ENCODE data around the gene ADGRL1. TPM values are rescaled to one million over a fixed set of nuclear protein-coding genes. Genes with fewer than 3 reads are reported as not detected.

Gene ADGRL1
- total RNA-seq, 1 experiment from 2014 or later: 117 TPM

DNA sequence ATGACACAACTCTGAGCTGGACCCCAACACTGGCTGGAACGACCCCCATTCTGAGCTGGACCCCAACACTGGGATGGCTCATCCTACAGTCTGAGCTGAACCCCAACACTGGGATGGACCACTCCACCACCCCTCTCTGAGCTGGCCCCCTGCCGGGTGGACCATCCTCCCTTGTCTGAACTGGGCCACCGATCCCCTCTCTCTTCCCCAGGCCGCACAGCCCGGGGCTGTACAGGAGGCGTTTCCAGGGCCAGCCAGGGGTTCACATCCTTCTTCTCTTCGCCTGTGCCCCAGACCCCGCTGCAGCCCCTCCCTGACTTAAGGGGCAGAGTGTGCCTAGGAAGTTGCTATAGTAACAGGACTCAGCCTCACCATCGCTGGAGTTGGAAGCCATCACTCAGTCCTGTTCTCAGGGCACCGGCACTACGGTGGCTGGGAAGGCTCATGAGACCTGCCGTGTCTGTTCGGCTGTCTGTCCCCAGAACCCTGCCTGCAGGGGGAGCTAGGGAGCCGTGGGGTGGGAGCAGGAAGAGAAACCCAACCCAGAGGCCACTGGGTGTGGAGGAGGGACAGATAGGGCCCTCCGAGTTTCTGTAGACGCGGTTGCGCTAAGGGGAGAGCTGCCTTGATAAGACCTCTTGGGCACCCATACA lies 92.1 kb downstream of the ADGRL1 start:
- Histone ChIP-seq H4K20me1 (ENCODE audit: control insufficient read depth, insufficient read depth, insufficient read length) (no peaks in the 10 kb centered on the region), H3K9ac (ENCODE audit: extremely low read depth, insufficient read length, low read length) (no peak overlapping the region)
- DNase-seq: no peak

More for the DNA sequence above, 92.1 kb downstream of the ADGRL1 start:
- H3K27me3 Mint-ChIP-seq (ENCODE audit: low read depth): peaks cover 2% of the 10 kb centered on the region; the same call in 1 of the 2 replicates
- H3T11ph ChIP-seq (ENCODE audit: low read length): no peak overlapping the region
- no peak overlapping the region for H3K56ac ChIP-seq (ENCODE audit: insufficient read length, low read depth, low read length)
- no peak overlapping the region for H3K4ac ChIP-seq (ENCODE audit: low read depth, low read length)
- H3K4me1 ChIP-seq (ENCODE audit: insufficient read depth, low read length): peaks cover 9% of the 10 kb centered on the region; the same call in 1 of the 2 replicates
- no peaks in the 10 kb centered on the region for H3K79me1 ChIP-seq (ENCODE audit: insufficient read depth, low read depth, low read length, poor library complexity, severe bottlenecking)
- no peak overlapping the region for H2BK15ac ChIP-seq (ENCODE audit: low read depth, low read length)
- H3K79me2 ChIP-seq (ENCODE audit: insufficient read depth, low read length): peaks cover 2% of the 10 kb centered on the region; the same call in 1 of the 2 replicates
- no peak overlapping the region for H3K23ac ChIP-seq (ENCODE audit: insufficient read length, low read depth, low read length)
- H2BK5ac ChIP-seq (ENCODE audit: insufficient read length, low read length): no peak overlapping the region
- no peak overlapping the region for H3K4me2 ChIP-seq (ENCODE audit: insufficient read depth, insufficient read length, low read length)
- peaks cover 15% of the 10 kb centered on the region for H3K23me2 ChIP-seq (ENCODE audit: insufficient read length, low read depth, low read length, poor library complexity, severe bottlenecking)
- H2BK12ac ChIP-seq (ENCODE audit: insufficient read length, low read depth, low read length): no peak overlapping the region
- H3K4me3 Mint-ChIP-seq: peak overlapping the region in 1 of 2 experiments; percentile 17; a peak in 2 of 5 replicates
- no peak overlapping the region for H4K5ac ChIP-seq (ENCODE audit: insufficient read length, low read depth, low read length)
- peaks cover 36 to 40% of the 10 kb centered on the region in 2 experiments for H3K4me1 Mint-ChIP-seq
- H3K18ac ChIP-seq (ENCODE audit: insufficient read length, low read depth, low read length): no peak overlapping the region
- TF ChIP-seq, protein P1, sequence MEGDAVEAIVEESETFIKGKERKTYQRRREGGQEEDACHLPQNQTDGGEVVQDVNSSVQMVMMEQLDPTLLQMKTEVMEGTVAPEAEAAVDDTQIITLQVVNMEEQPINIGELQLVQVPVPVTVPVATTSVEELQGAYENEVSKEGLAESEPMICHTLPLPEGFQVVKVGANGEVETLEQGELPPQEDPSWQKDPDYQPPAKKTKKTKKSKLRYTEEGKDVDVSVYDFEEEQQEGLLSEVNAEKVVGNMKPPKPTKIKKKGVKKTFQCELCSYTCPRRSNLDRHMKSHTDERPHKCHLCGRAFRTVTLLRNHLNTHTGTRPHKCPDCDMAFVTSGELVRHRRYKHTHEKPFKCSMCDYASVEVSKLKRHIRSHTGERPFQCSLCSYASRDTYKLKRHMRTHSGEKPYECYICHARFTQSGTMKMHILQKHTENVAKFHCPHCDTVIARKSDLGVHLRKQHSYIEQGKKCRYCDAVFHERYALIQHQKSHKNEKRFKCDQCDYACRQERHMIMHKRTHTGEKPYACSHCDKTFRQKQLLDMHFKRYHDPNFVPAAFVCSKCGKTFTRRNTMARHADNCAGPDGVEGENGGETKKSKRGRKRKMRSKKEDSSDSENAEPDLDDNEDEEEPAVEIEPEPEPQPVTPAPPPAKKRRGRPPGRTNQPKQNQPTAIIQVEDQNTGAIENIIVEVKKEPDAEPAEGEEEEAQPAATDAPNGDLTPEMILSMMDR (conservative IDR thresholded peaks at IDR 0.05): peak; percentile 62; the same call in 2 of the 3 replicates
- H2AK5ac ChIP-seq (ENCODE audit: insufficient read length, low read length): no peak overlapping the region
- 0 out of 2 replicates have a peak overlapping the region, but pooled peaks have one; percentile 51 for H3K14ac ChIP-seq (ENCODE audit: insufficient read depth, low read length)
- H3K27ac ChIP-seq (ENCODE audit: insufficient read length, low read depth, low read length): no peak overlapping the region
- H3K27ac Mint-ChIP-seq: no peak overlapping the region
- H3K36me3 Mint-ChIP-seq (ENCODE audit: insufficient read depth in 1 of 3, low read depth in 3 of 3): no peaks in the 10 kb centered on the region; a peak in 2 of 7 replicates
- H2AFZ ChIP-seq (ENCODE audit: low read length): no peak overlapping the region
- no peak overlapping the region for H4K91ac ChIP-seq (ENCODE audit: insufficient read length, low read depth, low read length)
- no CpG with 5 or more reads among the region's 18 CpGs for WGBS (ENCODE audit: extremely low coverage, insufficient read length, low lambda C conversion rate)
- H3K27me3 ChIP-seq (ENCODE audit: insufficient read depth, low read length): no peaks in the 10 kb centered on the region; the same call in 1 of the 2 replicates
- H3K9me3 ChIP-seq (ENCODE audit: control insufficient read depth, low read depth, low read length): no peaks in the 10 kb centered on the region
- H3K9me3 Mint-ChIP-seq: no peaks in the 10 kb centered on the region
- no peak overlapping the region for H2BK20ac ChIP-seq (ENCODE audit: low read depth, low read length, poor library complexity, severe bottlenecking)
- no peak overlapping the region for H4K8ac ChIP-seq (replicated peaks; ENCODE audit: insufficient read length, low read depth, low read length)
- H2BK120ac ChIP-seq (ENCODE audit: low read depth, low read length, poor library complexity, severe bottlenecking): no peak overlapping the region

All from H9 (cell line).